HG02884 (cell line): ENCODE measurements around the gene PIGB.
"Not testable (repeated sequence)": the region's sequence is repeated elsewhere in the genome, so short reads cannot be mapped to it uniquely, and the experiment has no call there.

ENCODE experiments used
- ATAC-seq: cut with Tn5 transposase; IDR thresholded peaks from one replicate; pipeline ENCODE4 v1.9.1; 2021; ENCODE audit warnings: mild to moderate bottlenecking, moderate library complexity; ENCODE audit not compliant: unreplicated experiment

The PIGB gene

DNA sequence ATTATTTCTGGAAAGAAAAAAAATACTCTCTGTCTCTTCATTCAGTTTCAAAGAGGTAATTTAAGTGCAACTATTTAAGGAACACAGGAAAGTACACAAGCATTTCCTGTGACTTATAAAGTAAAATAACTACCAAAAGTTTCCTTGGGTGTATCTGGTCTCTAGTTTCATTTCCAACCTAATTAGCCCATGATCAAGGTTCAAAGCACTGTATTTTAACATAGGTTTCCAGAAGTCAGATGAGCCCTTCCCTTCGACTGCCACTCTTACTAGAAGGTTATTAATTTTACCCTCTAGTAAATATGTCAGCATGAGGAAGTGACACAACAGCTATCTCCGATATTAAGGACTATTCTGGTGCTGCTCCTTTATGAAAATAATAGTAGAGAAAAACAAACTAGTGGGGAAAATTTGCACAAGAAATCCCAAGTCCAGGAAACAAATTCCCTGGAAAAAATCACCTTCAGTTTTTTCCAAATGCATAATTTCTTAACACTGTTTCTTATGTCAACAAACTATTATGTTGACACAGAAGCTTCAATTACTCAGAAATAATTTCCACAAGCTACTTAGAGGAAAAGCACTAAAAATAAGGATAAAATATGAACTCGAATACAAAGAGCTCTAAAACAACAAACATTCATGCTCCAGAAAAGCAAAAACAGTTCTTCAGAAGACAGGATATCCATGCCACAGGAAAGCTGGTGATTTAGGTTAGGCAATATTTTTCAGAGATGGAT is 53.8 kb downstream of the PIGB start:
- ATAC-seq = no peak

DNA sequence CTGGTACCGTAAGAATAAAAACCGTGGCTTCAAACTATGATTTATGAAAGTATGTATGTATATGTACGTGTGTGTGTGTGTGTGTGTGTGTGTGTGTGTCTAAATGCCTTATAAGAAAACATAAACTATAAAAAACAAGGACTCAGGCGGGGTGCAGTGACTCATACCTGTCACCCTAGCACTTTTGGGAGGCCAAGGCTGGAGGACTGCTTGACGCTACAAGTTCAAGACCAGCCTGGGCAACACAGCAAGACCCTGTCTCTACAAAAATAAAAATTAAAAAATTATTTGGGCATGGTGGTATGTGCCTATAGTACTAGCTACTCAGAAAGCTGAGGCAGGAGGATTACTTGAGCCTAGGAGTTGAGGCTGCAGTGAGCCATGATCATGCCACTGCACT is 60.1 kb downstream of the PIGB start:
- no peak for ATAC-seq

DNA sequence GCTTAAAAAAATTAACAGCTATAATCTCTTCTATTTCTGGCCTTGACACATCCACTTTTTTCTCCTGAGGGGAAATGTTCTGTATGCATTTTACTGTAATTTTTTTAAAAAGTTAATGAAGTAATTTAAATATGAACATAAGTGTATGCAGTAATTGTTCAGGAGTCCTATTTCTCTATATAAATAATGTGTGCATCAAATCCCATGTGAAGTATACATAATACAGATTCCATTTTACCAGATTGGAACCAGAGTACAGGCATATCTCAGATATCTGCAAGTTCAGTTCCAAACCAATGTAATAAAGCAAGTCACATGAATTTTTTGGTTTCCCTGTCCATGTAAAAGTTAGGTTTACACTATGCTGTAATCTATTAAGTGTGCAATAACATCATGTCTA is 62.6 kb downstream of the PIGB start:
- no peak for ATAC-seq

DNA sequence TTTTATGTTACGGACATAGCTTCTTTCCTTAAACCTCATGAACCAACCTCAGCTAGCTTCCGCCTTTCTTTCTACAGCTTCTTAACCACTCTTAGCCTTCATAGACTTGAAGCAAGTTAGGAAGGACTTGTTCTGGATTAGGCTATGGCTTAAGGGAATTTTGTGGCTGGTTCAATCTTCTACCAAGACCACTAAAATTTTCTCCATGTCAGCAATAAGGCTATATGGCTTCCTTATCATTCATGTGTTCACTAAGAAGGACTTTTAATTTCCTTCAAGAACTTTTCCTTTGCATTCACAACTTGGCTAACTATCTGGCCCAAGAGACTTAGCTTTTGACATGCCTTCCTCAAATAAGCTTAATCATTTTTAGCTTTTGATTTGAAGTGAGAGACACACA is 64.7 kb downstream of the PIGB start:
- no peak for ATAC-seq

DNA sequence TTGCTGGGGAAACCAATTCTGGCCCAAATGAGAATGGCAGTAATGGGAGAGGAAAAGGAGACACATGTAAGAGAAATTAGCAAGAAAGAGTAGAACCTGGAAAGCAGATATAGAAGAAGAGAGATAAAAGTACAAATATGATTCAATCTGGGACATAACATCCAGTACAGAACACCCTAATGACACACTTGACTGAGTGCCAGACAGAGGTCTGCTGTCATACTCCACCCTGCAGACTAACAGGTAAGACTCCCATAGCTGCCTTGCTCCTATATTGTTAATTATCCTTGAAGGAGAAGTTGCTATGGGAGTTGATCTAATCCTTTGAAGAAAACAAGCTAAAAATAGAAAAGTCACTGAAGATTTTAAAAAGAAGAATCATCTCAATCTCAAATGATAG is 68.0 kb downstream of the PIGB start:
- no peak for ATAC-seq

DNA sequence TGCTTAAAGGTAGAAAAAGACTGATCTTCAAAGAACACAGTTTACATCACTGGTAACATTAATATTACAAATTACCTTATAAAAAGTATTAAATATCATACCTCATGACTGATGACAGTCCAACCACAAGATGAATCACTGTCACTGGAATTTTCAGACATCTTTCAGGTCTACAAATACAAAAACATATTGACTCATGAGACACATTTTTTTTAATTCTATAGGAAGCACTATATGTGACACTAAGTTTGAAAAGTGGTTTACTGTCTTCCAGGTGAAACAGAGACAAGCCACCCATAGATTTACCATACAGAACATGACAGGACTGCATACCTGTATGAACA is 70.2 kb downstream of the PIGB start:
- ATAC-seq = no peak

DNA sequence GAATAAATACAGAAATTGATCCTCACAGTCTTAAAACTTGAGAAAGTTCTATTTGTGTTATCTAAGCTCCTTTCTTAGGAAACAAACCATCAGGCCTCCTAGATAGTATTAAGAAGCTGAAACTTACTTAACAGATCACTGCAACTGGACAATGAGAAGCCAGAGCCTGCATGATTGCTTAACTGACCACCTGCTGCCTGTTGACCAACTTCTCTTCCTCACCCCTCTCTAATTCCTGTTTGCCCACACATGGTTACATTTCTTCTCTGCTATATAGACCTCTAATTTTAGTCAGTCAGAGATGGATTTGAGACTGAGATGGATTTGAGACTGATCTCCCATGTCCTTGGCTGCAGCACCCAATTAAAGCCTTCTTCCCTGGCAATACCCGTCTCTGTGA is 75.7 kb downstream of the PIGB start:
- ATAC-seq = no peak

DNA sequence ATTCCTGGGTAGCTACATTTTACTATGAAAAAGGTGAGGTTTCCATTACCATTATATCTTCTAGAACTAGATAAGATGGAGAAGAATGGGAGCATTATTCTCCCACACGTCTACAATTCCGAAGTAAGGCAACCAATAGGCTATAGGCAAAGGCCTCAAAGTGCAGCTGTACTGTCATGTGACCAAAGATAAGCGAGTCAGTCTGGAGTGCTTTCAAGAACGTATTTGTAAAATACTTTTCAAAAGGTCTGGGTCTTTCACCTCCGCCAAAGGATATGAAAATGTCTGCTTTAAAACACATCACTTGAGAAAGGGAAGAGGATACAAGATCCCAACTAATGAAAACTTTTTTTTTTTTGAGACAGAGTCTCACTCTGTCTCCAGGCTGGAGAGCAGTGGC is 79.2 kb downstream of the PIGB start:
- ATAC-seq = no peak

DNA sequence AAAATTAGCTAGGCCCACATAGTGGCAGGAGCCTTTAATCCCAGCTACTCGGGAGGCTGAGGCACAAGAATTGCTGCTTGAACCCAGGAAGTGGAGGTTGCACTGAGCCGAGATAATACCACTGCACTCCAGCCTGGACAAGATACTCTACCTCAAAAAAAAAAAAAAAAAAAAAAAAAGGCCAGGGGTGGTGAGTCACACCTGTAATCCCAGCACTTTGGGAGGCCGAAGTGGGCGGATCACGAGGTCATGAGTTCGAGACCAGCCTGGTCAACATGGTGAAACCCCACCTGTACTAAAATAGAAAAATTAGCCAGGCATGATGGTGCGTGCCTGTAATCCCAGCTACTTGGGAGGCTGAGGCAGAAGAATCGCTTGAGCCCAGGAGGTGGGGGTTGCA is 81.0 kb downstream of the PIGB start:
- not testable (repeated sequence) for ATAC-seq

DNA sequence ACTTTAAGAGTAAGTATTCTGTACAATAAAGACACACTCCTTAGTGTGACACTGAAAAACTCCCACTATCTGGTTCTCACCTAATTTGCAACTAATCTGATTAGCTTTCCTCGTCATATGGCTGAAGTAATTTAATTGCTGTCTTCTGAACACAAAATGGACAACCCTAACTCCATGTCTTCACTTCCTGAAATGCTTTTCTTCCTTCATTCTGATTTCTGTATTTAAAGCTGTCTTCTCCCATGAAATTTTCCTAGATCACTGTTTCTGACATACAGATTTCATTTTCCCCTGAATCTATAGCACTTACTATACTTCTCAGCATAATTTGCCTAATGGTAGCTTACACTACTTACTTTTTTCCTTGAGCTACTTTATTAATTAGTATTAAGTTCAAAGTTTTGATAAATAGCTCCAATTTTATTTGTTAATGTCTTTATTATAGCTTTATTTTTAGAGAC is 82.8 kb downstream of the PIGB start:
- ATAC-seq = no peak

DNA sequence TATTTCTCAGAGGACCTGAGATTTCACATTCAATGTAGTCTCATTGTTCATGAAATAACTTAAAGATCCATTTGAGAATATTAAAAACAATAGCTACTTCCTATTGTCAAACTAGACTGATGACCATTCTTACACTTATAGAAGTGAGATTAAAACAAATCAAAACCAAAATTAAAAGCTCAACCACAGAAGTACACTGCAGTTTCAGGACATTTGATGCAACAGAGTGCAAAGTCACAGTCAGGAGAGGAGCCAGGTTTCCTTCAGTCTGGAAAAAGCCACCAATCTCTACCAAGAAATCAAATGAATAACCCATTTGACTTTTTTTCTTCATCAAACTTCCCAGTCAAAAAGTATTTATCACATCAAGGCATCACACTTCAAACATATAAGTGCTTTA is 83.7 kb downstream of the PIGB start:
- no peak for ATAC-seq

DNA sequence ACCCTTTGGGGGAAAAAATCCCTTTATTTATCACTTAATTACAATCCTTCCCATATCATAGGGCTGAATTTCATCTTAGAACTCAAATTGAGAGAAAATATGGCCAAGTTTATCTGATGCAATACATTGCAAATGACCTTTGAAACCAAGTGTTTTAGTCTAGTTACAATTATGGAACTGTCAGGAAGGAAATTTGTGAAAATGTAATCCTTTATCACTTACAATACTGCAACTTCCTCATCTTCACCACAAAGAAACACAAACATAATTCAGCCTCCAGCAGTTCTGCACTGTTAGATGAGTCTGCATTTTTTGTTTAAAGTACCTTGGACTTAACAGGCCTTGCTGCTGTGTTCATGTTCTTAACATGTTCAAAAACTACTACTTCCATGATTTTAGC is 84.5 kb downstream of the PIGB start:
- ATAC-seq = no peak
